GM18508 (cell line): ENCODE results near the gene RIMBP2.

ENCODE experiments used
- ATAC-seq: cut with Tn5 transposase; IDR thresholded peaks from one replicate; pipeline ENCODE4 v1.9.1; 2021; ENCODE audit warnings: moderate number of reproducible peaks; ENCODE audit not compliant: insufficient read depth, unreplicated experiment

RIMBP2 gene

GRCh38 chr12:130478786-130479185 lies 237.3 kb downstream of the RIMBP2 start:
- ATAC-seq = no peak

GRCh38 chr12:130477701-130478100 lies 238.4 kb downstream of the RIMBP2 start:
- no peak for ATAC-seq

- no peak for ATAC-seq
Observed at GRCh38 chr12:130477266-130477665, 238.8 kb downstream of the RIMBP2 start.

- ATAC-seq = no peak
Observed at GRCh38 chr12:130476451-130477135, 239.5 kb downstream of the RIMBP2 start.

- ATAC-seq = no peak
Observed at GRCh38 chr12:130474599-130475269, 241.4 kb downstream of the RIMBP2 start.

- no peak for ATAC-seq
Observed at GRCh38 chr12:130473266-130473665, 242.8 kb downstream of the RIMBP2 start.

GRCh38 chr12:130470969-130471368 lies 245.1 kb downstream of the RIMBP2 start:
- ATAC-seq = no peak

- no peak for ATAC-seq
Observed at GRCh38 chr12:130469552-130469951, 246.5 kb downstream of the RIMBP2 start.

GRCh38 chr12:130468700-130469245 lies 247.3 kb downstream of the RIMBP2 start:
- no peak for ATAC-seq

GRCh38 chr12:130468186-130468585 lies 247.9 kb downstream of the RIMBP2 start:
- ATAC-seq = no peak

- no peak for ATAC-seq
Observed at GRCh38 chr12:130465626-130466025, 250.5 kb downstream of the RIMBP2 start.

- no peak for ATAC-seq
Observed at GRCh38 chr12:130465046-130465445, 251.1 kb downstream of the RIMBP2 start.

GRCh38 chr12:130463818-130464670 lies 252.1 kb downstream of the RIMBP2 start:
- ATAC-seq = no peak

- no peak for ATAC-seq
Observed at GRCh38 chr12:130463275-130463658, 252.8 kb downstream of the RIMBP2 start.

GRCh38 chr12:130462558-130463274 lies 253.4 kb downstream of the RIMBP2 start:
- no peak for ATAC-seq

- ATAC-seq = no peak
Observed at GRCh38 chr12:130461839-130462557, 254.1 kb downstream of the RIMBP2 start.

- ATAC-seq = no peak
Observed at GRCh38 chr12:130461447-130461815, 254.7 kb downstream of the RIMBP2 start.

GRCh38 chr12:130460611-130461446 lies 255.3 kb downstream of the RIMBP2 start:
- ATAC-seq = no peak

- ATAC-seq = no peak
Observed at GRCh38 chr12:130459916-130460315, 256.2 kb downstream of the RIMBP2 start.
